ENCODE data around the gene FER. TPM values are rescaled to one million over a fixed set of nuclear protein-coding genes. Genes with fewer than 3 reads are reported as not detected.

Gene FER
- total RNA-seq, 4 donors from 2014 or later = 13.4 to 30.0 (median 19.6) TPM

- Histone ChIP-seq H3K36me3 (no peaks in the 10 kb centered on the region), H3K27ac (peak overlapping the region in 2 of 4 donors; percentile 53 to 63), H3K4me3 (no peak overlapping the region), H3K27me3 (no peaks in the 10 kb centered on the region), H3K4me1 (peaks cover 0 to 23% (median 3%) of the 10 kb centered on the region in 3 donors), H3K9me3 (no peaks in the 10 kb centered on the region)
- intact Hi-C loops (cut with DNase I) = no loop called here
- no peak for DNase-seq
- WGBS, 2 donors = 50 to 86% methylated on average over 2 of the region's 2 CpGs
- TF ChIP-seq POLR2A (IDR thresholded peaks at IDR 0.05) (no peak), CTCF (IDR thresholded peaks at IDR 0.05) (no peak)
Observed at GRCh38 chr5:109173036-109173794, 425.5 kb downstream of the FER start.

- no peak for DNase-seq
Observed at GRCh38 chr5:109177227-109177626, 429.5 kb downstream of the FER start.

GRCh38 chr5:109177782-109178181 is 430.1 kb downstream of the FER start:
- no peak for DNase-seq
- Histone ChIP-seq H3K27me3 (no peaks in the 10 kb centered on the region), H3K27ac (no peak overlapping the region), H3K4me3 (no peak overlapping the region), H3K4me1 (peaks cover 0 to 23% (median 3%) of the 10 kb centered on the region in 3 donors), H3K36me3 (no peaks in the 10 kb centered on the region), H3K9me3 (no peaks in the 10 kb centered on the region)
- intact Hi-C loops (cut with DNase I) = no loop called here
- TF ChIP-seq POLR2A (IDR thresholded peaks at IDR 0.05) = no peak

More at GRCh38 chr5:109177227-109177626, 429.5 kb downstream of the FER start:
- WGBS, 2 donors = 60 to 89% methylated on average over 2 of the region's 2 CpGs
- no peaks in the 10 kb centered on the region for H3K36me3 ChIP-seq
- TF ChIP-seq POLR2A (IDR thresholded peaks at IDR 0.05) (no peak), CTCF (IDR thresholded peaks at IDR 0.05) (no peak)
- H3K9me3 ChIP-seq = no peaks in the 10 kb centered on the region
- no peak overlapping the region for H3K4me3 ChIP-seq
- H3K4me1 ChIP-seq = peaks cover 0 to 23% (median 3%) of the 10 kb centered on the region in 3 donors
- H3K27me3 ChIP-seq = no peaks in the 10 kb centered on the region
- intact Hi-C loops (cut with DNase I) = no loop called here
- no peak overlapping the region for H3K27ac ChIP-seq

- no peak overlapping the region for H3K27ac ChIP-seq
- H3K36me3 ChIP-seq = no peaks in the 10 kb centered on the region
- no peak for DNase-seq
- 93 to 96% methylated on average over 4 of the region's 4 CpGs for WGBS, 2 donors
- no peaks in the 10 kb centered on the region for H3K27me3 ChIP-seq
- TF ChIP-seq POLR2A (IDR thresholded peaks at IDR 0.05) (no peak), CTCF (IDR thresholded peaks at IDR 0.05) (no peak)
- peaks cover 0 to 8% (median 3%) of the 10 kb centered on the region in 3 donors for H3K4me1 ChIP-seq
- intact Hi-C loops (cut with DNase I) = no loop called here
- H3K9me3 ChIP-seq = no peaks in the 10 kb centered on the region
- no peak overlapping the region for H3K4me3 ChIP-seq
Observed at GRCh38 chr5:109180668-109181067, 433.0 kb downstream of the FER start.

- WGBS, 2 donors = 63 to 75% methylated on average over 3 of the region's 3 CpGs
- no peaks in the 10 kb centered on the region for H3K9me3 ChIP-seq
- H3K27me3 ChIP-seq = no peaks in the 10 kb centered on the region
- peaks cover 0 to 19% (median 2%) of the 10 kb centered on the region in 3 donors for H3K4me1 ChIP-seq
- intact Hi-C loops (cut with DNase I) = no loop called here
- H3K4me3 ChIP-seq = no peak overlapping the region
- no peak for DNase-seq
- no peak overlapping the region for H3K27ac ChIP-seq
- peaks cover 0 to 16% (median 0%) of the 10 kb centered on the region in 3 donors for H3K36me3 ChIP-seq
- TF ChIP-seq POLR2A (IDR thresholded peaks at IDR 0.05) (no peak), CTCF (IDR thresholded peaks at IDR 0.05) (no peak)
Observed at GRCh38 chr5:109186759-109187158, 439.1 kb downstream of the FER start.
